ENCODE data around the gene ROR2. TPM values are rescaled to one million over a fixed set of nuclear protein-coding genes. Genes with fewer than 3 reads are reported as not detected.

The ROR2 gene
- total RNA-seq, 1 experiment from 2014 or later = 2.7 TPM

DNA sequence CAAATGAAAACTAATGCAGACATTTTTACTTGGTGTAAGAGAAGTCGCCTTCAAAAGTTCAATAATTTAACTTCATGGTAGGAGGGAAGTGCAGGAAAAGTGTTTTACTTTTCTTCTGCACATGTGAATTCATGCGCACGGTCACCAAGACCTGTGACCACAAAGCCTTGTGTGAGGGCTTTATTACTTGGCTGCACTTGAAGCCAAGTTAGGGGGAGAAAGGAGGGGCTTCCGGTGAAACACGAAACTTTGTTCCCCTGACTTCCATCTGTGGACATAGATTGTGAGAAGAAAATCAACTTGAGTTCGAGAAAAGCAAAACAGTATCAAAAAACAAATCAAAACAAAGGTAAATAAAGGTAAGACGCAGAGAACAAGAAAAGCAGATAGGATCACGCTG lies 239.9 kb downstream of the ROR2 start:
- Histone ChIP-seq H3K56ac (ENCODE audit: insufficient read length, low read depth, low read length) (no peak overlapping the region), H3K27ac (ENCODE audit: insufficient read length, low read depth, low read length) (no peak overlapping the region), H3K9ac (ENCODE audit: extremely low read depth, insufficient read length, low read length) (no peak overlapping the region), H3K9me3 (ENCODE audit: control insufficient read depth, low read depth, low read length) (no peaks in the 10 kb centered on the region), H3K18ac (ENCODE audit: insufficient read length, low read depth, low read length) (no peak overlapping the region), H4K8ac (replicated peaks; ENCODE audit: insufficient read length, low read depth, low read length) (no peak overlapping the region), H3K4me2 (ENCODE audit: insufficient read depth, insufficient read length, low read length) (no peak overlapping the region), H2AK5ac (ENCODE audit: insufficient read length, low read length) (no peak overlapping the region), H3K23ac (ENCODE audit: insufficient read length, low read depth, low read length) (no peak overlapping the region), H2BK15ac (ENCODE audit: low read depth, low read length) (no peak overlapping the region), H4K5ac (ENCODE audit: insufficient read length, low read depth, low read length) (no peak overlapping the region), H3K14ac (ENCODE audit: insufficient read depth, low read length) (no peak overlapping the region), H3K79me1 (ENCODE audit: insufficient read depth, low read depth, low read length, poor library complexity, severe bottlenecking) (no peaks in the 10 kb centered on the region), H3K4ac (ENCODE audit: low read depth, low read length) (no peak overlapping the region), H4K91ac (ENCODE audit: insufficient read length, low read depth, low read length) (no peak overlapping the region), H3T11ph (ENCODE audit: low read length) (no peak overlapping the region), H2BK12ac (ENCODE audit: insufficient read length, low read depth, low read length) (no peak overlapping the region), H2AFZ (ENCODE audit: low read length) (no peak overlapping the region), H3K79me2 (ENCODE audit: insufficient read depth, low read length) (no peaks in the 10 kb centered on the region), H3K27me3 (ENCODE audit: insufficient read depth, low read length) (no peaks in the 10 kb centered on the region), H3K23me2 (ENCODE audit: insufficient read length, low read depth, low read length, poor library complexity, severe bottlenecking) (no peaks in the 10 kb centered on the region), H2BK120ac (ENCODE audit: low read depth, low read length, poor library complexity, severe bottlenecking) (no peak overlapping the region), H3K4me1 (ENCODE audit: insufficient read depth, low read length) (no peaks in the 10 kb centered on the region), H2BK20ac (ENCODE audit: low read depth, low read length, poor library complexity, severe bottlenecking) (no peak overlapping the region), H2BK5ac (ENCODE audit: insufficient read length, low read length) (no peak overlapping the region), H4K20me1 (ENCODE audit: control insufficient read depth, insufficient read depth, insufficient read length) (no peaks in the 10 kb centered on the region)
- H3K36me3 Mint-ChIP-seq (ENCODE audit: insufficient read depth in 1 of 3, low read depth in 3 of 3) = peaks cover 0 to 6% (median 2%) of the 10 kb centered on the region in 3 experiments; a peak in 1 of 7 replicates
- H3K27ac Mint-ChIP-seq = no peak overlapping the region
- peaks cover 4 to 5% of the 10 kb centered on the region in 2 experiments; a peak in 3 of 4 replicates for H3K4me1 Mint-ChIP-seq
- WGBS (ENCODE audit: extremely low coverage, insufficient read length, low lambda C conversion rate) = no CpG with 5 or more reads among the region's 8 CpGs
- peaks cover 5 to 16% of the 10 kb centered on the region in 2 experiments for H3K9me3 Mint-ChIP-seq
- TF ChIP-seq, protein P1, sequence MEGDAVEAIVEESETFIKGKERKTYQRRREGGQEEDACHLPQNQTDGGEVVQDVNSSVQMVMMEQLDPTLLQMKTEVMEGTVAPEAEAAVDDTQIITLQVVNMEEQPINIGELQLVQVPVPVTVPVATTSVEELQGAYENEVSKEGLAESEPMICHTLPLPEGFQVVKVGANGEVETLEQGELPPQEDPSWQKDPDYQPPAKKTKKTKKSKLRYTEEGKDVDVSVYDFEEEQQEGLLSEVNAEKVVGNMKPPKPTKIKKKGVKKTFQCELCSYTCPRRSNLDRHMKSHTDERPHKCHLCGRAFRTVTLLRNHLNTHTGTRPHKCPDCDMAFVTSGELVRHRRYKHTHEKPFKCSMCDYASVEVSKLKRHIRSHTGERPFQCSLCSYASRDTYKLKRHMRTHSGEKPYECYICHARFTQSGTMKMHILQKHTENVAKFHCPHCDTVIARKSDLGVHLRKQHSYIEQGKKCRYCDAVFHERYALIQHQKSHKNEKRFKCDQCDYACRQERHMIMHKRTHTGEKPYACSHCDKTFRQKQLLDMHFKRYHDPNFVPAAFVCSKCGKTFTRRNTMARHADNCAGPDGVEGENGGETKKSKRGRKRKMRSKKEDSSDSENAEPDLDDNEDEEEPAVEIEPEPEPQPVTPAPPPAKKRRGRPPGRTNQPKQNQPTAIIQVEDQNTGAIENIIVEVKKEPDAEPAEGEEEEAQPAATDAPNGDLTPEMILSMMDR (conservative IDR thresholded peaks at IDR 0.05) = no peak
- no peak for DNase-seq
- no peak overlapping the region for H3K4me3 Mint-ChIP-seq
- H3K27me3 Mint-ChIP-seq (ENCODE audit: low read depth) = peaks cover under 1% of the 10 kb centered on the region; the same call in 1 of the 2 replicates
